H1 (cell line): ENCODE data around the gene NCEH1. TPM values are rescaled to one million over a fixed set of nuclear protein-coding genes. Genes with fewer than 3 reads are reported as not detected.

Source experiments
- polyA plus RNA-seq, 7 experiments: library from polyadenylated mRNA; depleted of rRNA in 3 of 7; stranded (reverse) in 5 of 7; unstranded in 2 of 7; fragments of >200 nt in 5 of 7; fragments of 200-250 nt in 2 of 7; gene quantifications; 1 replicate in 5 of 7; 2 replicates in 1 of 7; 4 replicates in 1 of 7; pipeline versions ENCODE4 v1.2.1 to v1.2.3, GENCODE V29; 2011 to 2013; ENCODE audit warnings: missing spikeins in 2 of 7, mixed read lengths in 2 of 7
- total RNA-seq: library from RNA; stranded (reverse); fragmentation: NEBNext Ultra II Directional; extraction: Animal tissue kit (Norgen Biotek cat#: 25700); gene quantifications from 2 replicates; pipeline ENCODE4 v1.2.1, GENCODE V29; 2021
- TF ChIP-seq, protein P1 (sequence below): fragments of 300-600 bp; sonication (generic); IDR thresholded peaks from 2 replicates; pipeline ENCODE4 v1.7.1; 2012; ENCODE audit warnings: low read length, moderate library complexity, mild to moderate bottlenecking, inconsistent platforms; ENCODE audit not compliant: insufficient replicate concordance

The NCEH1 gene
- total and polyA plus RNA-seq, 2 of the 8 experiments (the other 6 are each of a cell fraction or from before 2014, with no cell fraction given) = 2.2 to 6.4 TPM

DNA sequence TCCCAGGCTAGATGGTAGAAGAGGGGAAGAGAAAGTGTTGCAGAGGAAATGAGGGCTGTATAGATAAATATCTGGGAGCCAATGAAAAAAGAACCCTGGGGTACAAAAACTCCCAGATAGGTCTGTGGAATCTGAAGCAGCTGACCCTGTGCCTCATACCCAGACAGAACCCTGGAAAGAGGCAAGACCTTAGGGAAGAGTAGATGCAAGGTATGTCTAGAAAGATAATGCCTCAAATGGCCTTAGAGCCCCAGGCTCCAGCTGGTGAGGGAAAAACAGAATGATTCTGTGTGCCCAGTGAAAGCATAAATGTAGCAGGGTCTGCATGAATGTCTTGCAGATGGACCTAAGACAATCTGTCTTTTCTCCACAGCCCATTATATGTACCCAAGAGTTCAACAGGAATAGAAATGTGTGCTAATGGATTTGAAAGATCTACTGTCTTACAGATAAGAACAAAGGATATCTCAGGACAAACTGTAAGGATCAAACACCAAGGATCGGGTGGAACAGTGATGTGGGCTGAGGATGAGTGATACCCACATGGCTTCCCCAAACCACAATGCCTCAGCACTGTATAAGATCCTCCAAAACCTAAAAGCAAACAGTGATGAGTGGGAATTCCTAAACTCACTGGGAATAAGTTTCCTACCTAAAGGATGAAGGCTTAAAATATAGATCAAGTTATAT, 58.8 kb downstream of the NCEH1 start (continued):
- TF ChIP-seq, protein P1, sequence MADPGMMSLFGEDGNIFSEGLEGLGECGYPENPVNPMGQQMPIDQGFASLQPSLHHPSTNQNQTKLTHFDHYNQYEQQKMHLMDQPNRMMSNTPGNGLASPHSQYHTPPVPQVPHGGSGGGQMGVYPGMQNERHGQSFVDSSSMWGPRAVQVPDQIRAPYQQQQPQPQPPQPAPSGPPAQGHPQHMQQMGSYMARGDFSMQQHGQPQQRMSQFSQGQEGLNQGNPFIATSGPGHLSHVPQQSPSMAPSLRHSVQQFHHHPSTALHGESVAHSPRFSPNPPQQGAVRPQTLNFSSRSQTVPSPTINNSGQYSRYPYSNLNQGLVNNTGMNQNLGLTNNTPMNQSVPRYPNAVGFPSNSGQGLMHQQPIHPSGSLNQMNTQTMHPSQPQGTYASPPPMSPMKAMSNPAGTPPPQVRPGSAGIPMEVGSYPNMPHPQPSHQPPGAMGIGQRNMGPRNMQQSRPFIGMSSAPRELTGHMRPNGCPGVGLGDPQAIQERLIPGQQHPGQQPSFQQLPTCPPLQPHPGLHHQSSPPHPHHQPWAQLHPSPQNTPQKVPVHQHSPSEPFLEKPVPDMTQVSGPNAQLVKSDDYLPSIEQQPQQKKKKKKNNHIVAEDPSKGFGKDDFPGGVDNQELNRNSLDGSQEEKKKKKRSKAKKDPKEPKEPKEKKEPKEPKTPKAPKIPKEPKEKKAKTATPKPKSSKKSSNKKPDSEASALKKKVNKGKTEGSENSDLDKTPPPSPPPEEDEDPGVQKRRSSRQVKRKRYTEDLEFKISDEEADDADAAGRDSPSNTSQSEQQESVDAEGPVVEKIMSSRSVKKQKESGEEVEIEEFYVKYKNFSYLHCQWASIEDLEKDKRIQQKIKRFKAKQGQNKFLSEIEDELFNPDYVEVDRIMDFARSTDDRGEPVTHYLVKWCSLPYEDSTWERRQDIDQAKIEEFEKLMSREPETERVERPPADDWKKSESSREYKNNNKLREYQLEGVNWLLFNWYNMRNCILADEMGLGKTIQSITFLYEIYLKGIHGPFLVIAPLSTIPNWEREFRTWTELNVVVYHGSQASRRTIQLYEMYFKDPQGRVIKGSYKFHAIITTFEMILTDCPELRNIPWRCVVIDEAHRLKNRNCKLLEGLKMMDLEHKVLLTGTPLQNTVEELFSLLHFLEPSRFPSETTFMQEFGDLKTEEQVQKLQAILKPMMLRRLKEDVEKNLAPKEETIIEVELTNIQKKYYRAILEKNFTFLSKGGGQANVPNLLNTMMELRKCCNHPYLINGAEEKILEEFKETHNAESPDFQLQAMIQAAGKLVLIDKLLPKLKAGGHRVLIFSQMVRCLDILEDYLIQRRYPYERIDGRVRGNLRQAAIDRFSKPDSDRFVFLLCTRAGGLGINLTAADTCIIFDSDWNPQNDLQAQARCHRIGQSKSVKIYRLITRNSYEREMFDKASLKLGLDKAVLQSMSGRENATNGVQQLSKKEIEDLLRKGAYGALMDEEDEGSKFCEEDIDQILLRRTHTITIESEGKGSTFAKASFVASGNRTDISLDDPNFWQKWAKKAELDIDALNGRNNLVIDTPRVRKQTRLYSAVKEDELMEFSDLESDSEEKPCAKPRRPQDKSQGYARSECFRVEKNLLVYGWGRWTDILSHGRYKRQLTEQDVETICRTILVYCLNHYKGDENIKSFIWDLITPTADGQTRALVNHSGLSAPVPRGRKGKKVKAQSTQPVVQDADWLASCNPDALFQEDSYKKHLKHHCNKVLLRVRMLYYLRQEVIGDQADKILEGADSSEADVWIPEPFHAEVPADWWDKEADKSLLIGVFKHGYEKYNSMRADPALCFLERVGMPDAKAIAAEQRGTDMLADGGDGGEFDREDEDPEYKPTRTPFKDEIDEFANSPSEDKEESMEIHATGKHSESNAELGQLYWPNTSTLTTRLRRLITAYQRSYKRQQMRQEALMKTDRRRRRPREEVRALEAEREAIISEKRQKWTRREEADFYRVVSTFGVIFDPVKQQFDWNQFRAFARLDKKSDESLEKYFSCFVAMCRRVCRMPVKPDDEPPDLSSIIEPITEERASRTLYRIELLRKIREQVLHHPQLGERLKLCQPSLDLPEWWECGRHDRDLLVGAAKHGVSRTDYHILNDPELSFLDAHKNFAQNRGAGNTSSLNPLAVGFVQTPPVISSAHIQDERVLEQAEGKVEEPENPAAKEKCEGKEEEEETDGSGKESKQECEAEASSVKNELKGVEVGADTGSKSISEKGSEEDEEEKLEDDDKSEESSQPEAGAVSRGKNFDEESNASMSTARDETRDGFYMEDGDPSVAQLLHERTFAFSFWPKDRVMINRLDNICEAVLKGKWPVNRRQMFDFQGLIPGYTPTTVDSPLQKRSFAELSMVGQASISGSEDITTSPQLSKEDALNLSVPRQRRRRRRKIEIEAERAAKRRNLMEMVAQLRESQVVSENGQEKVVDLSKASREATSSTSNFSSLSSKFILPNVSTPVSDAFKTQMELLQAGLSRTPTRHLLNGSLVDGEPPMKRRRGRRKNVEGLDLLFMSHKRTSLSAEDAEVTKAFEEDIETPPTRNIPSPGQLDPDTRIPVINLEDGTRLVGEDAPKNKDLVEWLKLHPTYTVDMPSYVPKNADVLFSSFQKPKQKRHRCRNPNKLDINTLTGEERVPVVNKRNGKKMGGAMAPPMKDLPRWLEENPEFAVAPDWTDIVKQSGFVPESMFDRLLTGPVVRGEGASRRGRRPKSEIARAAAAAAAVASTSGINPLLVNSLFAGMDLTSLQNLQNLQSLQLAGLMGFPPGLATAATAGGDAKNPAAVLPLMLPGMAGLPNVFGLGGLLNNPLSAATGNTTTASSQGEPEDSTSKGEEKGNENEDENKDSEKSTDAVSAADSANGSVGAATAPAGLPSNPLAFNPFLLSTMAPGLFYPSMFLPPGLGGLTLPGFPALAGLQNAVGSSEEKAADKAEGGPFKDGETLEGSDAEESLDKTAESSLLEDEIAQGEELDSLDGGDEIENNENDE = no peak
